A673 (cell line): ENCODE measurements around the gene PCNX3. TPM values are rescaled to one million over a fixed set of nuclear protein-coding genes. Genes with fewer than 3 reads are reported as not detected.

ENCODE experiments used
- BruUV-seq: library from RNA; stranded (reverse); fragments of 400-500 nt; replicated peaks from 2 replicates; lab custom pipeline; 2021; lab: Mats Ljungman, UMichigan
- CTCF ChIA-PET: fragments of 300-600 bp; sonication (Branson Sonifier 250); formaldehyde crosslinking; loops from one replicate; lab custom pipeline; 2022; ENCODE audit warnings: antibody characterized with exemption; lab: Charles Lee
- POLR2A ChIA-PET: fragments of 300-600 bp; sonication (Branson Sonifier 250); formaldehyde crosslinking; loops from one replicate; lab custom pipeline; 2022; ENCODE audit warnings: antibody characterized with exemption; ENCODE audit not compliant: low non-redundant PET; lab: Charles Lee
- DNase-seq: peaks from one replicate; pipeline ENCODE4 v3.0.0-alpha.2; 2015; ENCODE audit warnings: low spot score
- H3K27ac ChIP-seq: fragments of 200-600 bp; sonication (generic); 2 replicates; pipeline ENCODE4 v1.5.1; 2016; ENCODE audit warnings: mixed run types, low read depth, mild to moderate bottlenecking, mixed read lengths, antibody characterized with exemption, low read length; ENCODE audit not compliant: poor library complexity, severe bottlenecking
- H3K27me3 ChIP-seq: fragments of 200-600 bp; sonication (generic); replicated peaks from 2 replicates; pipeline ENCODE4 v1.6.1; 2017; ENCODE audit warnings: mixed run types, low read depth, mild to moderate bottlenecking, mixed read lengths, antibody characterized with exemption, low read length; ENCODE audit not compliant: insufficient read depth, poor library complexity
- H3K36me3 ChIP-seq: fragments of 200-600 bp; sonication (generic); 2 replicates; pipeline ENCODE4 v1.6.1; 2016; ENCODE audit warnings: mixed run types, mild to moderate bottlenecking, mixed read lengths, antibody characterized with exemption, low read length; ENCODE audit not compliant: insufficient read depth, poor library complexity, severe bottlenecking
- H3K4me1 ChIP-seq: fragments of 200-600 bp; sonication (generic); 2 replicates; pipeline ENCODE4 v1.6.1; 2017; ENCODE audit warnings: mixed run types, mild to moderate bottlenecking, mixed read lengths, antibody characterized with exemption, low read length; ENCODE audit not compliant: insufficient read depth, poor library complexity, severe bottlenecking
- H3K4me3 ChIP-seq: fragments of 200-600 bp; sonication (generic); 2 replicates; pipeline ENCODE4 v1.5.1; 2016; ENCODE audit warnings: low read depth, mixed run types, mild to moderate bottlenecking, mixed read lengths, low read length; ENCODE audit not compliant: poor library complexity, severe bottlenecking
- H3K9me3 ChIP-seq: fragments of 200-600 bp; sonication (generic); 2 replicates; pipeline ENCODE4 v1.6.1; 2016; ENCODE audit warnings: mixed run types, low read depth, mild to moderate bottlenecking, mixed read lengths, antibody characterized with exemption, low read length; ENCODE audit not compliant: poor library complexity, severe bottlenecking
- CTCF ChIP-seq: fragments of 300-800, 200-600 bp; sonication (generic); conservative IDR thresholded peaks from 2 replicates; pipeline ENCODE4 v1.5.1; 2017; ENCODE audit warnings: low read depth, mild to moderate bottlenecking, antibody characterized with exemption, low read length, moderate library complexity, mixed read lengths
- EZH2 ChIP-seq: fragments of 200-600 bp; sonication (generic); IDR thresholded peaks from 2 replicates; pipeline ENCODE4 v1.6.1; 2017; ENCODE audit warnings: borderline replicate concordance, low read depth, mild to moderate bottlenecking, mixed read lengths, antibody characterized with exemption, low read length; ENCODE audit not compliant: poor library complexity, severe bottlenecking
- intact Hi-C: fragments of 100-400 bp; cut with micrococcal nuclease; formaldehyde crosslinking; loops from one replicate; pipeline ENCODE4 v1.10.0; 2022; ENCODE audit not compliant: unreplicated experiment
- total RNA-seq: library from RNA; stranded (reverse); gene quantifications from 2 replicates; pipeline ENCODE4 v1.2.3, GENCODE V29; 2021

Gene PCNX3
- total RNA-seq, 1 experiment from 2014 or later: 68.0 TPM

GRCh38 chr11:65625628-65626342 is 10.2 kb downstream of the PCNX3 start:
- intact Hi-C loops: loop anchor here (10.0 kb wide), 1 partner anchor 79 kb away; no protein-coding TSS in a partner anchor
- no TSS peak for BruUV-seq
- TF ChIP-seq CTCF: peak; percentile 70
- TF ChIP-seq EZH2: no peak
- no peak overlapping the region for H3K27ac ChIP-seq
- POLR2A ChIA-PET: no interaction called here
- no peaks in the 10 kb centered on the region for H3K9me3 ChIP-seq
- CTCF ChIA-PET: interaction anchor here (0.5 to 1.2 kb wide), 4 partner anchors 10 to 154 kb away, joined by 3 to 12 read pairs (median 3); partner anchors contain the start of genes KAT5 and PCNX3
- no peaks in the 10 kb centered on the region for H3K27me3 ChIP-seq
- H3K36me3 ChIP-seq: peaks cover 58% of the 10 kb centered on the region
- H3K4me1 ChIP-seq: no peaks in the 10 kb centered on the region
- no peak for DNase-seq
- no peak overlapping the region for H3K4me3 ChIP-seq

- Histone ChIP-seq H3K27ac (no peak overlapping the region), H3K4me1 (no peaks in the 10 kb centered on the region), H3K27me3 (no peaks in the 10 kb centered on the region), H3K36me3 (peaks cover 59% of the 10 kb centered on the region), H3K4me3 (no peak overlapping the region), H3K9me3 (no peaks in the 10 kb centered on the region)
- no peak for DNase-seq
- ChIA-PET POLR2A (no interaction called here), CTCF (no interaction called here)
- intact Hi-C loops: loop anchor here (10.0 kb wide), 1 partner anchor 78 kb away; no protein-coding TSS in a partner anchor
- TF ChIP-seq CTCF (no peak), EZH2 (no peak)
- no TSS peak for BruUV-seq
These were observed 11.6 kb downstream of the PCNX3 start for GRCh38 chr11:65627202-65627601.

- Histone ChIP-seq H3K36me3 (peaks cover 57% of the 10 kb centered on the region), H3K9me3 (no peaks in the 10 kb centered on the region), H3K4me1 (no peaks in the 10 kb centered on the region), H3K4me3 (no peak overlapping the region), H3K27me3 (no peaks in the 10 kb centered on the region), H3K27ac (no peak overlapping the region)
- ChIA-PET CTCF (no interaction called here), POLR2A (no interaction called here)
- intact Hi-C loops: loop anchor here (10.0 kb wide), 1 partner anchor 75 kb away; no protein-coding TSS in a partner anchor
- no peak for DNase-seq
- BruUV-seq: no TSS peak
- TF ChIP-seq EZH2 (no peak), CTCF (no peak)
These were observed 14.0 kb downstream of the PCNX3 start for GRCh38 chr11:65629579-65629978.
